Kidney (tissue), 14 donors: ENCODE results near the gene TMEM43. TPM values are rescaled to one million over a fixed set of nuclear protein-coding genes. Genes with fewer than 3 reads are reported as not detected.

Experiments used
- DNase-seq, 5 donors: peaks; one replicate each; pipeline ENCODE4 v3.0.0-alpha.2; 2013 to 2020
- FAIRE-seq: peaks from 2 replicates; lab custom pipeline; 2012; peaks lifted over from hg19 to GRCh38; lab: Jason Lieb, UNC
- H3K27ac ChIP-seq, 2 donors: one replicate each; pipeline ENCODE4 v1.7.0; 2013; ENCODE audit warnings: low read depth in 2 of 2, low read length in 2 of 2, inconsistent platforms in 1 of 2
- H3K27me3 ChIP-seq: one replicate; pipeline ENCODE4 v1.7.1; 2013; ENCODE audit warnings: low read length, inconsistent platforms; ENCODE audit not compliant: control insufficient read depth, insufficient read depth
- H3K36me3 ChIP-seq, 3 donors: one replicate each; pipeline versions ENCODE4 v1.7.0 to v1.7.1; 2013; ENCODE audit warnings: low read length in 3 of 3, control low read depth in 1 of 3, inconsistent platforms in 1 of 3; ENCODE audit not compliant: insufficient read depth in 3 of 3, control insufficient read depth in 2 of 3
- H3K4me1 ChIP-seq, 3 donors: one replicate each; pipeline versions ENCODE4 v1.7.0 to v1.7.1; 2013; ENCODE audit warnings: low read length in 3 of 3, inconsistent platforms in 1 of 3, low read depth in 1 of 3; ENCODE audit not compliant: control insufficient read depth in 2 of 3, insufficient read depth in 2 of 3
- H3K4me3 ChIP-seq, 3 donors: one replicate each; pipeline versions ENCODE4 v1.7.0 to v1.8.1; 2013; ENCODE audit warnings: low read length in 3 of 3, control low read depth in 1 of 3, inconsistent platforms in 1 of 3
- H3K9ac ChIP-seq, 3 donors: one replicate each; pipeline versions ENCODE4 v1.7.0 to v1.7.1; 2013; ENCODE audit warnings: low read length in 3 of 3, control low read depth in 1 of 3, inconsistent platforms in 1 of 3
- H3K9me3 ChIP-seq, 3 donors: one replicate each; pipeline versions ENCODE4 v1.7.0 to v1.7.1; 2013; ENCODE audit warnings: low read length in 3 of 3, control low read depth in 1 of 3, inconsistent platforms in 1 of 3; ENCODE audit not compliant: control insufficient read depth in 2 of 3, insufficient read depth in 1 of 3
- CTCF ChIP-seq: IDR thresholded peaks from 3 replicates; pipeline ENCODE4 v1.5.1; 2012; ENCODE audit warnings: mild to moderate bottlenecking, moderate library complexity, borderline replicate concordance; ENCODE audit not compliant: insufficient read depth; ENCODE audit errors: extremely low read depth
- intact Hi-C: fragments of 100-400 bp; cut with DNase I; formaldehyde crosslinking; loops from one replicate; pipeline ENCODE4 v1.11.1; 2022
- polyA plus RNA-seq: library from polyadenylated mRNA; stranded (reverse); fragments of 350-450 nt; fragmentation: Illumina TruSeq; extraction: RNeasy Lipid Tissue Mini Kit (QIAGEN cat#74804); gene quantifications from one replicate; pipeline ENCODE4 v1.2.3, GENCODE V29; 2014; ENCODE audit warnings: low read depth, low replicate concordance; ENCODE audit not compliant: insufficient read depth
- total RNA-seq: library from RNA; stranded (reverse); fragmentation: NEBNext Ultra II Directional; extraction: Animal tissue kit (Norgen Biotek cat#: 25700); gene quantifications from one replicate; pipeline ENCODE4 v1.2.1, GENCODE V29; 2021
- donor health status: control.
- donor health status: control.
- donor health status: control.
- donor health status: control.
- donor health status: control.
- donor health status: DM: yes; HTN: yes; CAD: no.
- donor health status: Normal renal cell carcinoma (clear cell type).

TMEM43 gene
- total and polyA plus RNA-seq, 2 donors from 2014 or later: 27.6 to 86.5 TPM

DNA sequence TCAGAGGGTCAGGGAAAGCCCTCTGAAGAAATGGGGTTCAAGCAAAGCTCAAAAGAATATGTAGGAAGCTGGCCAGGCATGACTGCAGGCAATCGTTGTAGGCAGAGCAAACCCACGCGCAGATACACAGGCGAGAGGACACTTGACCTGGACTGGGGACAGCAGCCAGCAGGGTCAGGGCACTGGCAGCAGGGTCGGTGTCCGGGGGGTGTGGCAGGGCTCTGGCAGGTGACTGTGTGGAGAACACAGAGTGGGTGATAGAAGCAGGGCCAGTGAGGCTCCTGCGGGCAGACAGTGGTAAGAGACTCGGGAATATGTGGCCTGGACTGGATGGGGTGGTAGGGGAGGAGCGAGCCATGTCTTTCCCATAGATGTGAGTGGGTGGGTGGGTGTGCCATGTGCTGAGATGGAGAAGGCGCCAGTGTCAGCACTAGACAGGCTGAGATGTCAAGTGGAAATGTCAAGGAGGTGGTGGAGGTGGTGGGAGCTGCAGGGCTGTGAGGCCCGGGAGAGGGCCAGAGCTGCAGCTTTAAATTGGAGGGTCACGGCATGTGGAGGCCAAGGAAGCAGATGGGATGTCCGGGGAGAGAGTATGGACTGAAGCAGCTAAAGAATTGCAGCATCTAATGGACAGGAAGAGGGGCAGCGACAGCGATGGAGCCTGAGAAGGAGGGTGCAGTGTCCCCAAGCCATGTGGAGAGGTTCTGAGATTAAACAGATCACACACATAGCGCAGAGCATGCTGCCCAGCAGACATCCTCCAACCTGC, 13.4 kb downstream of the TMEM43 start:
- DNase-seq: peak in 2 of 5 donors; percentile 12 to 72
- H3K36me3 ChIP-seq: peaks cover 6 to 41% (median 30%) of the 10 kb centered on the region in 3 donors
- H3K9me3 ChIP-seq: no peaks in the 10 kb centered on the region
- no peaks in the 10 kb centered on the region for H3K27me3 ChIP-seq
- TF ChIP-seq CTCF: no peak
- H3K27ac ChIP-seq: no peak overlapping the region
- H3K4me3 ChIP-seq: no peak overlapping the region
- H3K4me1 ChIP-seq: peaks cover 0 to 5% (median 4%) of the 10 kb centered on the region in 3 donors
- intact Hi-C loops: no loop called here
- peak overlapping the region in 1 of 3 donors; percentile 23 for H3K9ac ChIP-seq
- no peak for FAIRE-seq

- FAIRE-seq: no peak
- peak in 2 of 5 donors; percentile 28 to 71 for DNase-seq
- peaks cover 3 to 8% (median 7%) of the 10 kb centered on the region in 3 donors for H3K4me1 ChIP-seq
- no peak overlapping the region for H3K9ac ChIP-seq
- H3K27me3 ChIP-seq: no peaks in the 10 kb centered on the region
- H3K36me3 ChIP-seq: peaks cover 6 to 41% (median 25%) of the 10 kb centered on the region in 3 donors
- H3K4me3 ChIP-seq: no peak overlapping the region
- H3K27ac ChIP-seq: no peak overlapping the region
- no peak for TF ChIP-seq CTCF
- H3K9me3 ChIP-seq: no peaks in the 10 kb centered on the region
- intact Hi-C loops: no loop called here
Observed at GRCh38 chr3:14138878-14139655, 14.2 kb downstream of the TMEM43 start.

DNA sequence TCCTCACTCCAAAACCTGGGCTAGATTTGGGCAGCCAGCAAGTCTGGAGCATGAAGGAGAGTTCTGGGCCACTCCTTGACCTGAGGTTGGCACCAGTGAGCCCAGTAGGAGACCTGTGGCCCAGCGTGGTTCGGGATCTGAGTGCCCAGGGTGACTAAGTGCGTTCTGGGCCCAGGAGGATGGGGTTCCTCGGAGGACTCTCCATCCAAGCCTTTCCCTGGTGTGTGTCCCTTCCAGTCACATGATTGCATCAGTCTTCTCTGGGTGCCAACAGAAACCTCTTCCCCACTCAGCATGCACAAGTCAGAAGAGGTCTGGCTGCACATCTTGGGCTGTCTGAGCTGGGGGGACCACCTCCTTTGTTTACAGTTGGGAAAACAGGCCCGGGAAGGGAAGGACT, 14.9 kb downstream of the TMEM43 start:
- Histone ChIP-seq H3K36me3 (peaks cover 6 to 38% (median 20%) of the 10 kb centered on the region in 3 donors), H3K9me3 (no peaks in the 10 kb centered on the region), H3K27ac (no peak overlapping the region), H3K4me3 (no peak overlapping the region), H3K9ac (no peak overlapping the region), H3K4me1 (peaks cover 6 to 12% (median 11%) of the 10 kb centered on the region in 3 donors), H3K27me3 (no peaks in the 10 kb centered on the region)
- DNase-seq: peak in 1 of 5 donors; percentile 13
- intact Hi-C loops: no loop called here
- no peak for FAIRE-seq
- TF ChIP-seq CTCF: no peak
